Caco-2 (cell line): ENCODE results near the gene GPRC5D. TPM values are rescaled to one million over a fixed set of nuclear protein-coding genes. Genes with fewer than 3 reads are reported as not detected.

ENCODE experiments used
- BruUV-seq: library from RNA; stranded (reverse); fragments of 400-500 nt; replicated peaks from 2 replicates; lab custom pipeline; 2021; lab: Mats Ljungman, UMichigan
- CTCF ChIA-PET: fragments of 300-600 bp; sonication (Branson Sonifier 250); formaldehyde crosslinking; loops from one replicate; lab custom pipeline; 2022; ENCODE audit warnings: antibody characterized with exemption; lab: Charles Lee
- POLR2A ChIA-PET: fragments of 300-600 bp; sonication (Branson Sonifier 250); formaldehyde crosslinking; loops from one replicate; lab custom pipeline; 2022; ENCODE audit warnings: antibody characterized with exemption; lab: Charles Lee
- DNase-seq, 2 experiments: peaks; one replicate each; pipeline versions ENCODE4 v3.0.0 to v3.0.0-alpha.2; 2020 to 2022
- H3K27me3 ChIP-seq: replicated peaks from 2 replicates; pipeline ENCODE4 v1.6.0; 2011; ENCODE audit warnings: low read length; ENCODE audit not compliant: control insufficient read depth, insufficient read depth
- H3K36me3 ChIP-seq: 2 replicates; pipeline ENCODE4 v1.5.1; 2011; ENCODE audit warnings: low read length; ENCODE audit not compliant: control insufficient read depth, insufficient read depth
- H3K4me1 ChIP-seq: fragments of 250-450 bp; sonication (Bioruptor Pico); 2 replicates; pipeline ENCODE4 v1.5.1; 2020; ENCODE audit warnings: mild to moderate bottlenecking
- H3K4me3 ChIP-seq: 2 replicates; pipeline ENCODE4 v1.5.1; 2011; ENCODE audit warnings: low read depth, mild to moderate bottlenecking, control low read depth, low read length
- H3K9me3 ChIP-seq: fragments of 250-450 bp; sonication (Bioruptor Pico); 2 replicates; pipeline ENCODE4 v1.5.1; 2020; ENCODE audit warnings: mild to moderate bottlenecking, moderate library complexity
- H3K27ac Mint-ChIP-seq: one replicate; pipeline ENCODE4 v1.8.0; 2022; ENCODE audit warnings: mixed read lengths; ENCODE audit not compliant: unreplicated experiment
- H3K27me3 Mint-ChIP-seq: one replicate; pipeline ENCODE4 v1.8.0; 2022; ENCODE audit warnings: mixed read lengths; ENCODE audit not compliant: insufficient read depth, unreplicated experiment
- H3K36me3 Mint-ChIP-seq: one replicate; pipeline ENCODE4 v1.8.0; 2022; ENCODE audit warnings: mild to moderate bottlenecking, mixed read lengths; ENCODE audit not compliant: insufficient read depth, unreplicated experiment
- H3K4me1 Mint-ChIP-seq: one replicate; pipeline ENCODE4 v1.8.0; 2022; ENCODE audit warnings: low read depth, mixed read lengths; ENCODE audit not compliant: unreplicated experiment
- H3K4me3 Mint-ChIP-seq: one replicate; pipeline ENCODE4 v1.8.0; 2022; ENCODE audit warnings: mild to moderate bottlenecking, moderate library complexity, mixed read lengths; ENCODE audit not compliant: unreplicated experiment
- H3K9me3 Mint-ChIP-seq: one replicate; pipeline ENCODE4 v1.8.0; 2022; ENCODE audit warnings: mixed read lengths; ENCODE audit not compliant: unreplicated experiment
- CTCF ChIP-seq, 2 experiments: fragments of 200-600 bp in 1 of 2; IDR thresholded peaks; 1 replicate in 1 of 2; 2 replicates in 1 of 2; pipeline versions ENCODE4 v1.5.1 to v1.8.0; 2011 to 2022; ENCODE audit warnings: antibody characterized with exemption in 1 of 2, control low read depth in 1 of 2, inconsistent platforms in 1 of 2, low read depth in 1 of 2, low read length in 1 of 2, mild to moderate bottlenecking in 1 of 2, moderate library complexity in 1 of 2; ENCODE audit not compliant: insufficient read depth in 1 of 2, severe bottlenecking in 1 of 2, unreplicated experiment in 1 of 2
- intact Hi-C: fragments of 100-400 bp; cut with micrococcal nuclease; formaldehyde crosslinking; loops from one replicate; pipeline ENCODE4 v1.10.0; 2022; ENCODE audit not compliant: unreplicated experiment
- total RNA-seq: library from RNA; stranded (reverse); gene quantifications from 2 replicates; pipeline ENCODE4 v1.2.3, GENCODE V29; 2022

GPRC5D gene
- total RNA-seq, 1 experiment from 2014 or later = not detected

- Mint-ChIP-seq H3K27me3 (no peaks in the 10 kb centered on the region), H3K4me3 (no peak overlapping the region), H3K4me1 (peaks cover 60% of the 10 kb centered on the region), H3K27ac (peak overlapping the region; percentile 34), H3K36me3 (peaks cover 51% of the 10 kb centered on the region), H3K9me3 (no peaks in the 10 kb centered on the region)
- no peak for TF ChIP-seq CTCF (IDR thresholded peaks at IDR 0.05; ENCODE audit: insufficient read depth in 1 of 2, low read depth in 1 of 2, low read length in 1 of 2, severe bottlenecking in 1 of 2, unreplicated experiment in 1 of 2)
- ChIA-PET POLR2A (interaction anchor here (0.6 to 0.7 kb wide), 2 partner anchors 10 to 84 kb away, joined by 7 to 9 read pairs; no protein-coding TSS in a partner anchor), CTCF (interaction anchor here (0.7 to 1.3 kb wide), 4 partner anchors 10 to 96 kb away, joined by 3 to 7 read pairs (median 4); partner anchors contain the start of gene GPRC5A)
- Histone ChIP-seq H3K36me3 (no peaks in the 10 kb centered on the region), H3K4me1 (peaks cover 60% of the 10 kb centered on the region), H3K9me3 (no peaks in the 10 kb centered on the region), H3K27me3 (no peaks in the 10 kb centered on the region), H3K4me3 (no peak overlapping the region)
- intact Hi-C loops = loop anchor here (1.0 kb wide), 1 partner anchor 11 kb away; no protein-coding TSS in a partner anchor
- DNase-seq = peak in 1 of 2 experiments; percentile 58
- no TSS peak for BruUV-seq
Observed at GRCh38 chr12:12901158-12901791, 50.7 kb downstream of the GPRC5D start.

- TF ChIP-seq CTCF (IDR thresholded peaks at IDR 0.05; ENCODE audit: insufficient read depth in 1 of 2, low read depth in 1 of 2, low read length in 1 of 2, severe bottlenecking in 1 of 2, unreplicated experiment in 1 of 2) = no peak
- Histone ChIP-seq H3K9me3 (no peaks in the 10 kb centered on the region), H3K4me1 (peaks cover 63% of the 10 kb centered on the region), H3K27me3 (no peaks in the 10 kb centered on the region), H3K36me3 (no peaks in the 10 kb centered on the region), H3K4me3 (no peak overlapping the region)
- BruUV-seq = no TSS peak
- peaks cover 46% of the 10 kb centered on the region for H3K36me3 Mint-ChIP-seq
- POLR2A ChIA-PET = interaction anchor here (0.8 kb wide), 1 partner anchor 29 kb away, joined by 4 read pairs; no protein-coding TSS in a partner anchor
- H3K27me3 Mint-ChIP-seq = no peaks in the 10 kb centered on the region
- intact Hi-C loops = loop anchor here (1.0 kb wide), 1 partner anchor 10 kb away; no protein-coding TSS in a partner anchor
- CTCF ChIA-PET = interaction anchor here (0.7 to 1.3 kb wide), 3 partner anchors 10 to 96 kb away, joined by 3 to 4 read pairs (median 3); partner anchors contain the start of gene GPRC5A
- DNase-seq = no peak
- no peak overlapping the region for H3K4me3 Mint-ChIP-seq
- H3K4me1 Mint-ChIP-seq = peaks cover 59% of the 10 kb centered on the region
- H3K9me3 Mint-ChIP-seq = no peaks in the 10 kb centered on the region
- H3K27ac Mint-ChIP-seq = peak overlapping the region; percentile 34
Observed at GRCh38 chr12:12900786-12901157, 51.2 kb downstream of the GPRC5D start.

GRCh38 chr12:12899530-12900380 lies 52.2 kb downstream of the GPRC5D start:
- Histone ChIP-seq H3K4me3 (no peak overlapping the region), H3K36me3 (no peaks in the 10 kb centered on the region), H3K4me1 (peaks cover 63% of the 10 kb centered on the region), H3K9me3 (no peaks in the 10 kb centered on the region), H3K27me3 (no peaks in the 10 kb centered on the region)
- intact Hi-C loops = no loop called here
- no peaks in the 10 kb centered on the region for H3K27me3 Mint-ChIP-seq
- H3K4me1 Mint-ChIP-seq = peaks cover 55% of the 10 kb centered on the region
- ChIA-PET POLR2A (interaction anchor here (0.6 to 1.0 kb wide), 3 partner anchors 9 to 28 kb away, joined by 3 to 4 read pairs (median 4); partner anchors contain the start of gene GPRC5A), CTCF (interaction anchor here (0.7 to 1.3 kb wide), 2 partner anchors 13 to 76 kb away, joined by 3 read pairs; no protein-coding TSS in a partner anchor)
- no peaks in the 10 kb centered on the region for H3K9me3 Mint-ChIP-seq
- H3K27ac Mint-ChIP-seq = peak overlapping the region; percentile 34
- peaks cover 43% of the 10 kb centered on the region for H3K36me3 Mint-ChIP-seq
- H3K4me3 Mint-ChIP-seq = no peak overlapping the region
- BruUV-seq = no TSS peak
- no peak for DNase-seq
- TF ChIP-seq CTCF (IDR thresholded peaks at IDR 0.05; ENCODE audit: insufficient read depth in 1 of 2, low read depth in 1 of 2, low read length in 1 of 2, severe bottlenecking in 1 of 2, unreplicated experiment in 1 of 2) = no peak
